ENCODE measurements around the gene DIS3L2. TPM values are rescaled to one million over a fixed set of nuclear protein-coding genes. Genes with fewer than 3 reads are reported as not detected.

DIS3L2 gene
- total and polyA plus RNA-seq, 2 of the 8 experiments (the other 6 are each of a cell fraction or from before 2014, with no cell fraction given) = 11.5 to 21.6 TPM

DNA sequence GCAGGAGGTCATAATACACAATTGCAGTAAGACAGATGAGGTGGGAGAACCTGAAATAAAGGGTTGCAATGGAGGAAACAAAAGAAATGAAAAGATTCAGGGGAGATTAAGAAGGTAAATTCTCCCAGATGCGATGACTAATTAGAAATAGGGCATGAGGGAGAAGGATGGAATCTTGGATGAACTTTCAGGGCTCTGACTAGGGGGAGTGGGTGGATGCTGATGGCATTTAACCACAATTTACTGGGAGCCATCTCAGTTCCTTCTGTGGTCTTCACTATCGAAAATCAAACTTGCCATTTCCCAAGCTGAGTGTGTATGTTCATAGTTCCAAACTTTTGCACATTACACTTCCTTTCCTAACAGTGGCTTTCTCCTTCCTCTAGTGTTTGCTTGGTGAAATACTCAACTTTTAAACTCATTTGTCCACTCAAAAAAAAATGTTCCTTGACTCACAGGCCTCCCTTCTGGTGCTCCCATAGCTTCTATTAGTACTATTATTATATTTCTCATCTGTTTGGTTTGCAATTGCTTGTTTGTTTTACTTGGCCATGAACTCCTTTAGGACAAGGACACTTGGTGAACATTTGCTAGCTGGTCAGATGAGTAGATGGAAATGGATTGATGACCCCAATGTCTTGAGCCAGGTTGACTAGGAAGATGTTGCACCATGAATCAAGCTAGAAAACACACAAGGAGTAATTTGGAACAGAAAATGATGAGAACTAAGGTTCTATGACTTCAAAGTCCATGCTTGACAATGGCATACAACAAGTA is 178.5 kb downstream of the DIS3L2 start (continued):
- TF ChIP-seq JUND (IDR thresholded peaks at IDR 0.05; ENCODE audit: low read length) (no peak), MAFK (IDR thresholded peaks at IDR 0.05; ENCODE audit: low read depth, low read length) (no peak), SIN3A (conservative IDR thresholded peaks at IDR 0.05 in 1 of 2, IDR thresholded peaks at IDR 0.05 in 1 of 2; ENCODE audit: low read depth in 1 of 2, low read length in 2 of 2) (no peak)
- TF ChIP-seq, protein P1, sequence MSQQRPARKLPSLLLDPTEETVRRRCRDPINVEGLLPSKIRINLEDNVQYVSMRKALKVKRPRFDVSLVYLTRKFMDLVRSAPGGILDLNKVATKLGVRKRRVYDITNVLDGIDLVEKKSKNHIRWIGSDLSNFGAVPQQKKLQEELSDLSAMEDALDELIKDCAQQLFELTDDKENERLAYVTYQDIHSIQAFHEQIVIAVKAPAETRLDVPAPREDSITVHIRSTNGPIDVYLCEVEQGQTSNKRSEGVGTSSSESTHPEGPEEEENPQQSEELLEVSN (IDR thresholded peaks at IDR 0.05) = no peak

All from H1 (cell line).